Measurements from ENCODE around the gene PSPC1.

- TF ChIP-seq CTCF (conservative IDR thresholded peaks at IDR 0.05) (no peak), ZFX (IDR thresholded peaks at IDR 0.05) (no peak)
Observed at GRCh38 chr13:19817106-19817505, 34.4 kb upstream of the PSPC1 start.
